Measurements from ENCODE around the gene POLR3B. TPM values are rescaled to one million over a fixed set of nuclear protein-coding genes. Genes with fewer than 3 reads are reported as not detected.
"Not testable (repeated sequence)": the region's sequence is repeated elsewhere in the genome, so short reads cannot be mapped to it uniquely, and the experiment has no call there.

Gene POLR3B
- total RNA-seq, 1 donor from 2014 or later: 14.3 TPM

DNA sequence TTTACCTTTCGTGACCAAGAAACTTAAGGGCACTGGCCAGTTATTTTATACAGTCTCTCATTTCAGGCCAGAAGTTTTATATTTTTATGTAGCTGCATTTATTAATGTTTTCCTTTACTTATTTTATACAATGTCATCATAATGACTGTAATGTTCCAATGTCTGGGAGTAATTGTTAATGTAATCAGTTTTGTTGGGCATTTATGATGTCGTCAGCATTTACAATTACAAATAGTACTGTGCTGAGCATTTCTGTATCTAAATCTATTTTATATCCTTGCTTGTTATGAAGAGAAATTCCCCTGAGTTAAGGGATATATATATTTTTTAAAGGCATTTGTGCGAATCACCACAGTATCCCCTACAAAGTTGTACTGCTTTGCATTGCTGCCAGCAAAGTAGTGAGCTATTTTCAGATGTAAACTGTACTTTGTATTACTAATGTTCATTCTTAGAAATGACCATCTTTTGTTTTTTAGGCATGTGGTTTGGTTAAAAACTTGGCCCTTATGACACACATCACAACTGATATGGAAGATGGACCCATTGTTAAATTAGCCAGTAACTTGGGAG, 74.4 kb downstream of the POLR3B start:
- Mint-ChIP-seq H3K27me3 (ENCODE audit: insufficient read depth) (no peaks in the 10 kb centered on the region), H3K27ac (no peak overlapping the region), H3K4me1 (ENCODE audit: low read depth) (no peaks in the 10 kb centered on the region), H3K36me3 (ENCODE audit: low read depth) (peaks cover 4% of the 10 kb centered on the region), H3K4me3 (no peak overlapping the region), H3K9me3 (no peaks in the 10 kb centered on the region)
- intact Hi-C loops (cut with micrococcal nuclease): no loop called here
- no peak for DNase-seq (ENCODE audit: low spot score)

DNA sequence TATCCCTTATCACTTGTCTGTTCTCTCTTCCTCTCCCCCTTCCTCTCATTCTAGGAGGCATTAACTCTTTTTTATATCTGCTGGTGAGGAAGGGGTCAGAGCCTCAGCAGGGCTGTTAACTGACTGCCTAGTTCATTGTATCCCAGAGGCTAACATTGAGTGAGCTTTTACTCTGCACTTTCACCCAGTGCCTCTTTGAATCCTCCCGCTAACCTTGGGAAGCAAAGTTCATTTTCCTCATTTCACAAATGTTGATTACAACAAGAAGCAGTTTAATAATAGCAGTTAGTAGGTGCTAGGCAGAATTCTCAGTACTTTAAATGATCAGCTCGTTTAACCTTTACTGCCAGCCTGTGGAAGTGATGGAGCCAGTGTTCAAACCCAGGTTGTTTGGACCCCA, 75.5 kb downstream of the POLR3B start:
- Mint-ChIP-seq H3K27me3 (ENCODE audit: insufficient read depth) (no peaks in the 10 kb centered on the region), H3K27ac (no peak overlapping the region), H3K4me1 (ENCODE audit: low read depth) (no peaks in the 10 kb centered on the region), H3K4me3 (no peak overlapping the region), H3K36me3 (ENCODE audit: low read depth) (peaks cover 4% of the 10 kb centered on the region), H3K9me3 (no peaks in the 10 kb centered on the region)
- intact Hi-C loops (cut with micrococcal nuclease): no loop called here
- no peak for DNase-seq (ENCODE audit: low spot score)

DNA sequence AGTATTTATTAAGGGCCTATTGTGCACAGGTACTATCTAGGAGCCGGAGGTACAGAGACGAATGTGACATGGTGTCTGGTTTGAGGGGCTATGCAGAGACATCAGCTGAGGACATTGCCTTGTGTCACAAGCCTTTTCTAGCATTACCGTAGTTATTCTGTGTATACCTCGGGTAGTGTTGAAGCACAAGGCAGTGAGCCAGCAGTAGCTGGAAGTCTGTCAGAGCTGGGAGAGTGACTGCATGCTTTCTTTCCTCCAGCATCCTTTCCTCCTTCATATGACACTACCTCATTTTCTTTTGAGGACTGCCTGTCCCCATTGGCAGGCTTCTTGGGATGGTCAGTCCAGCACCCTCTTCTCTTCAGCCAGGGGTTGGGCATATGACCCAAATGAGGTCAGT, 77.0 kb downstream of the POLR3B start:
- H3K9me3 Mint-ChIP-seq: no peaks in the 10 kb centered on the region
- no peak overlapping the region for H3K27ac Mint-ChIP-seq
- no peaks in the 10 kb centered on the region for H3K27me3 Mint-ChIP-seq (ENCODE audit: insufficient read depth)
- H3K4me3 Mint-ChIP-seq: no peak overlapping the region
- intact Hi-C loops (cut with micrococcal nuclease): no loop called here
- H3K4me1 Mint-ChIP-seq (ENCODE audit: low read depth): no peaks in the 10 kb centered on the region
- DNase-seq (ENCODE audit: low spot score): no peak
- H3K36me3 Mint-ChIP-seq (ENCODE audit: low read depth): peaks cover 2% of the 10 kb centered on the region

DNA sequence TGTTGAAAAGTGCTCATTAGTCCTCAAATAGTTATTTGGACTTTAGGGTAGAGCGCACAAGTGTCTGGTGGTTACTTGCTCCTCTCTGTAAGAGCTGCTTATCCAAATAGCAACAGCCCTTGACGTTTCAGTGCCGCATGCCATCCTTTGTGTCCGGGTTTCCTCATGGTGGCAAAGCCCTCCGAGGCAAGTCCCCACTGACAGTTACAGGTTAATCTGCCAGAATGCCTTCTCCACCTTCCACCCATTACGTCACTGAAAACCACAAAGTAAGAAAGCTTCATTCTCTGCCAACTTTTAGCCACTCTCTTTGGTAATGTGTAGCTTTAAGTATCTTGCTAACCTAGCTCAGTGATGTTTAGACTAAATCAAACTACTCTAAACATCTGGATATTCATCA, 78.6 kb downstream of the POLR3B start:
- H3K4me1 Mint-ChIP-seq (ENCODE audit: low read depth): no peaks in the 10 kb centered on the region
- DNase-seq (ENCODE audit: low spot score): no peak
- intact Hi-C loops (cut with micrococcal nuclease): no loop called here
- peaks cover 8% of the 10 kb centered on the region for H3K36me3 Mint-ChIP-seq (ENCODE audit: low read depth)
- no peak overlapping the region for H3K27ac Mint-ChIP-seq
- H3K4me3 Mint-ChIP-seq: no peak overlapping the region
- no peaks in the 10 kb centered on the region for H3K9me3 Mint-ChIP-seq
- H3K27me3 Mint-ChIP-seq (ENCODE audit: insufficient read depth): no peaks in the 10 kb centered on the region

DNA sequence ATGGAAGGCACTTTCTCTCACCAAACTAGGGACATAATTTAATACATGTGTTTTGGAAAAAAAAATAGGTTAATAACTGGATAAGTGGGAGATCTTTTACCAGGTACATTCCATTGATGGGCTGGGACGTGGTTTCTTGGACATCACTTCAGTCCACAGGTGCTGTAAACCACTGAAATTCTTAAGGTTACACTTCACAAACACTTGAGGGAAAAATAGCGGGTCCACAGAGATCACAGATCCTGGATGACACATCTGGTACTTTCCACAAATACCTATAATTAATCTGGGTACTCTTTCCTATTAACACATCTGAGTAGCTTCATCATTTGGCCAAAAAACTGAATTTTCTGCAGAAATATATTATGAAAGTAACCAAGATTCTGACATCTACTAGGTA, 85.0 kb downstream of the POLR3B start:
- intact Hi-C loops (cut with micrococcal nuclease): no loop called here
- H3K4me1 Mint-ChIP-seq (ENCODE audit: low read depth): no peaks in the 10 kb centered on the region
- no peaks in the 10 kb centered on the region for H3K9me3 Mint-ChIP-seq
- DNase-seq (ENCODE audit: low spot score): no peak
- H3K27me3 Mint-ChIP-seq (ENCODE audit: insufficient read depth): no peaks in the 10 kb centered on the region
- peaks cover 6% of the 10 kb centered on the region for H3K36me3 Mint-ChIP-seq (ENCODE audit: low read depth)
- H3K4me3 Mint-ChIP-seq: no peak overlapping the region
- no peak overlapping the region for H3K27ac Mint-ChIP-seq

DNA sequence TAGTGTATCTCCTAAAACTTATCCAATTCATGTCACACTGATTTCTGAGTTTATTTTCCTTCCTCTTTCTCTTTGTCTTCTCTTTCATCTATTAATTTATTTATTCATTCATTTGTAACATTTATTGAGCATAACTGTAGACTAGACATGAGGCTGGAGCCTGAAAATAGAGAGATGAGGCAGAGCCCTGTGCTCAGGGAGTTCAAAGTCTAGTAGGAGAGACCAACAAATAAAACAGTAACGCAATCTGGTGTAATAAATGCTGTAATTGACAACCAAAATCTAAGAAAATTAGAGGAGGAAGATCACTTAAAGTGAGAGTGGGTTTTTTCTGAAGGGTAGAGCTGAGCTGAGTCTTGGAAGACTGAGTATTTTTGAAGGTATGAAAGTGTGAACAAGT, 87.5 kb downstream of the POLR3B start:
- Mint-ChIP-seq H3K27me3 (ENCODE audit: insufficient read depth) (no peaks in the 10 kb centered on the region), H3K27ac (no peak overlapping the region), H3K4me3 (no peak overlapping the region), H3K9me3 (no peaks in the 10 kb centered on the region), H3K36me3 (ENCODE audit: low read depth) (peaks cover 9% of the 10 kb centered on the region), H3K4me1 (ENCODE audit: low read depth) (no peaks in the 10 kb centered on the region)
- DNase-seq (ENCODE audit: low spot score): no peak
- intact Hi-C loops (cut with micrococcal nuclease): no loop called here

DNA sequence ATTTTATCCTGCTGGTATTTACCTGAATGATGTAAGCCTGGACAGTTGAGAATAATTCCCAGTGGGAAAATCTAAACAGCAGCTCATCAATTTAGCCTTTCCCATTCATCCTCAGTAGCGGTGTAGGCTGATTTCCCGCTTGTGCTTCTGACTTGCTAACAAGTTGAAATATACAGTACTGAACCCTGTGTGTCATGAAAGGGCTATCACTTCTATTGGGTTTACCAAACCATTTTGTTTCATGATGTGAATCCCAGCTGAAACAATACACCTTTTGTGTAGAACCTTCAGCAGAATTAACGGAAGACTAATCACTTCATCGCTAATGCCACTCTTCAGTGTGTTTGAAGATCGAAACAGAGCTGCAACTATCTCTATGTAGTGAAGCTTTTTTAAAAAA, 88.4 kb downstream of the POLR3B start:
- no peaks in the 10 kb centered on the region for H3K27me3 Mint-ChIP-seq (ENCODE audit: insufficient read depth)
- no peaks in the 10 kb centered on the region for H3K4me1 Mint-ChIP-seq (ENCODE audit: low read depth)
- no peak for DNase-seq (ENCODE audit: low spot score)
- H3K9me3 Mint-ChIP-seq: no peaks in the 10 kb centered on the region
- intact Hi-C loops (cut with micrococcal nuclease): no loop called here
- H3K36me3 Mint-ChIP-seq (ENCODE audit: low read depth): peaks cover 4% of the 10 kb centered on the region
- no peak overlapping the region for H3K27ac Mint-ChIP-seq
- H3K4me3 Mint-ChIP-seq: no peak overlapping the region

DNA sequence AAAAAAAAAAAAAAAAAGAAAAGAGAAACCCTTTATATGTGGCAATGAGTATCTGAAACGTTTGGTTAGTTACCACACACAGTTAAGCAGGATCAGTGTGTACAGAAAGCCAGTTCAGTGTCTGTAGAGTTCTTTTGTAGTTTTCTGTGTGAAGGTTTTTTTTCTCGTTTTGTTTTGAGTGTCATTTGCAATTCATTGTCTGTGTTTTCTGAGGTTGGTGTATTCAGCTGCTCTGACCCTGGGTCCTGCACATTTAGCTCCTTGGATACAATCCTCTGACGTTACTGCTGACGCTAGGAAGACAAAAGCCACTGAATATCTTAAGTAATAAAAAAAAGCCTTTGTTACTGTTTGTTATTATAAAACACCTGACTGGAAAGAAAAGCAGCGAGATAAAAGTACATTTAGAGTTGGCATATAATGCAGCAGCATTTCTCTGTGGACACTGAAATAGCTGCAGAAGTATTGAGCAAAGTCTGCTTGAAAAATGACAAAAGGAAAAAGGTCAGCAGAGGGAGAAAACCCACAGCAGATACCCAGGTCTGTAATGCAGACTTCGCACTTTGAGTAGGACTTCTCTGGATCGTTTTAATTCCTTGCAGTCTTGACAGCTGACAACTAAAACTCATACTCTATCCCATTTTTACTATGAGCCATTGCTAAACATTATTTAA, 89.0 kb downstream of the POLR3B start:
- intact Hi-C loops (cut with micrococcal nuclease): no loop called here
- peaks cover 4% of the 10 kb centered on the region for H3K36me3 Mint-ChIP-seq (ENCODE audit: low read depth)
- no peak overlapping the region for H3K27ac Mint-ChIP-seq
- no peak for DNase-seq (ENCODE audit: low spot score)
- H3K4me3 Mint-ChIP-seq: no peak overlapping the region
- no peaks in the 10 kb centered on the region for H3K27me3 Mint-ChIP-seq (ENCODE audit: insufficient read depth)
- no peaks in the 10 kb centered on the region for H3K9me3 Mint-ChIP-seq
- H3K4me1 Mint-ChIP-seq (ENCODE audit: low read depth): no peaks in the 10 kb centered on the region

DNA sequence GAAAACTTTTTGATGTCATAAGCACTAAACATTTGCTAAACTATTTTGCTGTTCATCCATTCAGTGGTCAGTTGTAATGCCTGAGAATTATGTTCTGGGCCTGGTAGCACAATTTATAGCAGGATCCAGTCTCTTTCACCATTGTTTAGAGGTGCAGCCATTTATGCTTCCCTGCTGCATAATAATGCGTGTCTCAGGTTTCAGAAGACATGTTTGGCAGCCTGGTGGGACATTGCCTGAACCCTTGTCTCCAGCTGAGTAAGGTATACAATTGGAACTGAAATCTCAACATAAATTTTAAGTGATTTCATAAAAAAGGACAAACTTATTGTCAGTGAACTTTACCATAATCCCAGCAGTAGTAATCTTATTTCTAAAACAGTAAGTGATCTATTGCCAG, 94.8 kb downstream of the POLR3B start:
- H3K27me3 Mint-ChIP-seq (ENCODE audit: insufficient read depth): no peaks in the 10 kb centered on the region
- intact Hi-C loops (cut with micrococcal nuclease): no loop called here
- H3K36me3 Mint-ChIP-seq (ENCODE audit: low read depth): peaks cover 6% of the 10 kb centered on the region
- no peak overlapping the region for H3K27ac Mint-ChIP-seq
- no peaks in the 10 kb centered on the region for H3K4me1 Mint-ChIP-seq (ENCODE audit: low read depth)
- no peak overlapping the region for H3K4me3 Mint-ChIP-seq
- no peak for DNase-seq (ENCODE audit: low spot score)
- no peaks in the 10 kb centered on the region for H3K9me3 Mint-ChIP-seq

DNA sequence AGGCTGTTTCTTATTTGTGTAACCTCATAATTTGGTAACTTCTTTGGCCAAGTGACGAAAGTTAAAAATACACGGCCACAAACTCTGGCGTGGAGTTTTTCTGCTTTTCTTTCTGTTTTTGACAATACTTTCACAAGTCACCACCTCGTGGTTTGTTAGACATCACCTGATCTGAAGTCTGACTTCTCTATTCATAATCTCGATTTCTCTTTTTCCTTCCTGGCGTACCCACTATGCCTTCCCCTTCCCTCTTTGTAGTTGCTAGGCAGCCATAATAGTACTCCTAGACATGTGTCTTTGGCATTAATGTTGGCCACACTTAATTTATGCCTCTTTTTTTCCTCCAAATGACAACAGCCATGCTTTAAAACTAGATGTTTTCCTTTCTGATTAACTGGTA, 97.6 kb downstream of the POLR3B start:
- Mint-ChIP-seq H3K4me3 (no peak overlapping the region), H3K27ac (no peak overlapping the region), H3K36me3 (ENCODE audit: low read depth) (peaks cover 16% of the 10 kb centered on the region), H3K4me1 (ENCODE audit: low read depth) (peaks cover 6% of the 10 kb centered on the region), H3K27me3 (ENCODE audit: insufficient read depth) (no peaks in the 10 kb centered on the region), H3K9me3 (no peaks in the 10 kb centered on the region)
- intact Hi-C loops (cut with micrococcal nuclease): no loop called here
- no peak for DNase-seq (ENCODE audit: low spot score)

DNA sequence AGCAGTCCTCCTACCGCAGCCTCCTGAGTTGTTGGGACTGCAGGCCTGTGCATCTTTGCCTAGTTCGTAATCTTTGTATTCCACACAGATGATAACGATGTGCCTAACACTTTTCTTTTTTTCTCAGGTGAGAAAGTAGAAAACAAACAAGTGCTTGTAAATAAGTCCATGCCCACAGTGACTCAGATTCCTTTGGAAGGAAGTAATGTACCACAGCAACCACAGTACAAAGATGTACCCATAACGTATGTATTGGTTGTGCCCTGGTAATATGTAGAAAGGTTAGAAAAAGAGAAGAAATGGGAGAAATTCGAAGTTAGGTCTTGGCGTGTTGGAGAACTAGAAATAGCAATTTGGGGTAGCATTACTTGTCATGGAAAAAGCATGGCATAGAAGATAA, 101.6 kb downstream of the POLR3B start:
- Mint-ChIP-seq H3K9me3 (no peaks in the 10 kb centered on the region), H3K27me3 (ENCODE audit: insufficient read depth) (no peaks in the 10 kb centered on the region), H3K4me3 (no peak overlapping the region), H3K36me3 (ENCODE audit: low read depth) (peaks cover 26% of the 10 kb centered on the region), H3K27ac (no peak overlapping the region), H3K4me1 (ENCODE audit: low read depth) (peaks cover 12% of the 10 kb centered on the region)
- DNase-seq (ENCODE audit: low spot score): no peak
- intact Hi-C loops (cut with micrococcal nuclease): no loop called here

DNA sequence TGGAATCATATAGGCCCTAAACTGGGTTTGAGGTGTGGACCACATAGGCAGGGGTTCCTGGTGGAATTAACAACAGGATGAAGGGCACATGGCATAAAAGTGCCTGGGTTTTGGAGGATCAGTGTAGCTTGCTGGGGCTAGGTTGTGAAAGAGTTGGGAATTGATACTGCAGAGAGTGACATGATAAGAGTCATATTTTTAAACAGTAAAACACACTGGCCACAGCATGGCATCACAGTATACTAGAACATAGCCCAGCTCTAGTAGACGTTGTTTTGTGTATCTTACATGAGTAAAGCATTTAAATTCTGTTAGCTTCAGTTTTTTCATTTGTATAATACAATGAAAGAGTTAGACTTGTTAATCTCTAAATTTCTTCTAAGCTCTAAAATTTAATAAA, 102.0 kb downstream of the POLR3B start:
- intact Hi-C loops (cut with micrococcal nuclease): no loop called here
- peaks cover 12% of the 10 kb centered on the region for H3K4me1 Mint-ChIP-seq (ENCODE audit: low read depth)

DNA sequence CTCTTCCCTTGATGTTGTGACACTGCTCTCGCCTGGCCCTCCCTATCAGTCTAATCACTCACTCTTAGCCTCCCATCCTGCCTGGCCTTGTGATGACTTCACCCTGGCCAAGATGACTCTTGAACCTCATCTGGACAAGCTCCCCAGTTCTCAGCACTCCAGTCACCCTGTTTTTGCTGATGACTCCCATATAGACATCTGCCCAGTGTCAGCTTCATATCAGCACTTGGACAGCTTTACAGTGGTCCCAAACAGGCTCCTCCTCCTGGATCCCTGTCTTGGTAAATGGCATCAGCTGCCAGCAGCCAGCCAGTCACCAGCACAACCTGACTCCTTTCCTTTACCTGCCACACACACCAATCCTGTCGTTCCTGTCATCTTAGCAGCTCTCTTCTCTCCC, 104.2 kb downstream of the POLR3B start:
- H3K27me3 Mint-ChIP-seq (ENCODE audit: insufficient read depth): no peaks in the 10 kb centered on the region
- peaks cover 7% of the 10 kb centered on the region for H3K9me3 Mint-ChIP-seq
- intact Hi-C loops (cut with micrococcal nuclease): no loop called here
- no peak for DNase-seq (ENCODE audit: low spot score)
- H3K4me1 Mint-ChIP-seq (ENCODE audit: low read depth): peaks cover 12% of the 10 kb centered on the region
- no peak overlapping the region for H3K4me3 Mint-ChIP-seq
- peaks cover 25% of the 10 kb centered on the region for H3K36me3 Mint-ChIP-seq (ENCODE audit: low read depth)
- no peak overlapping the region for H3K27ac Mint-ChIP-seq

More for the DNA sequence above, 102.0 kb downstream of the POLR3B start:
- Mint-ChIP-seq H3K9me3 (no peaks in the 10 kb centered on the region), H3K27ac (no peak overlapping the region), H3K4me3 (no peak overlapping the region), H3K27me3 (ENCODE audit: insufficient read depth) (no peaks in the 10 kb centered on the region), H3K36me3 (ENCODE audit: low read depth) (peaks cover 27% of the 10 kb centered on the region)
- no peak for DNase-seq (ENCODE audit: low spot score)

DNA sequence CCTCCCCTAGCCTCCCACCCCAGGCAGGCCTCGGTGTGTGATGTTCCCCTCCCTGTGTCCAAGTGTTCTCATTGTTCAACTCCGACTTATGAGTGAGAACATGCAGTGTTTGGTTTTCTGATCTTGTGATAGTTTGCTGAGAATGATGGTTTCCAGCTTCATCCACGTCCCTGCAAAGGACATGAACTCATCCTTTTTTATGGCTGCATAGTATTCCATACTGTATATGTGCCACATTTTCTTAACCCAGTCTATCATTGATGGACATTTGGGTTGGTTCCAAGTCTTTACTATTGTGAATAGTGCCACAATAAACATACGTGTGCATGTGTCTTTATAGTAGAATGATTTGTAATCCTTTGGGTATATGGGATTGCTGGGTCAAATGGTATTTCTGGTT, 108.1 kb downstream of the POLR3B start:
- peaks cover 16% of the 10 kb centered on the region for H3K36me3 Mint-ChIP-seq (ENCODE audit: low read depth)
- H3K27me3 Mint-ChIP-seq (ENCODE audit: insufficient read depth); DNase-seq (ENCODE audit: low spot score); H3K27ac Mint-ChIP-seq; intact Hi-C loops (cut with micrococcal nuclease); H3K4me1 Mint-ChIP-seq (ENCODE audit: low read depth); H3K4me3 Mint-ChIP-seq: not testable (repeated sequence)
- peaks cover 11% of the 10 kb centered on the region for H3K9me3 Mint-ChIP-seq
